MCF 10A (cell line): ENCODE results near the gene ARL6IP5. TPM values are rescaled to one million over a fixed set of nuclear protein-coding genes. Genes with fewer than 3 reads are reported as not detected.

Experiments
- BruUV-seq: library from RNA; stranded (reverse); fragments of 400-500 nt; replicated peaks from 2 replicates; lab custom pipeline; 2021; lab: Mats Ljungman, UMichigan
- CTCF ChIA-PET: fragments of 300-600 bp; sonication (Branson Sonifier 250); formaldehyde crosslinking; extraction: SDS; loops from one replicate; lab custom pipeline; 2021; ENCODE audit warnings: antibody characterized with exemption, inconsistent platforms; lab: Yijun Ruan, JAX
- POLR2A ChIA-PET: fragments of 300-600, 350-650 bp; sonication (Branson Sonifier 250); formaldehyde crosslinking; extraction: SDS; loops from one replicate; lab custom pipeline; 2020; ENCODE audit warnings: antibody characterized with exemption, inconsistent platforms; lab: Yijun Ruan, JAX
- DNase-seq: peaks from one replicate; pipeline ENCODE4 v3.0.0-alpha.2; 2018; ENCODE audit not compliant: unreplicated experiment
- H3K27ac Mint-ChIP-seq: one replicate; pipeline ENCODE4 v1.8.0; 2022; ENCODE audit warnings: mild to moderate bottlenecking, low read depth, mixed read lengths; ENCODE audit not compliant: unreplicated experiment
- H3K27me3 Mint-ChIP-seq: one replicate; pipeline ENCODE4 v1.8.0; 2022; ENCODE audit warnings: mixed read lengths; ENCODE audit not compliant: insufficient read depth, unreplicated experiment
- H3K36me3 Mint-ChIP-seq: one replicate; pipeline ENCODE4 v1.8.0; 2022; ENCODE audit warnings: mild to moderate bottlenecking, moderate library complexity, mixed read lengths; ENCODE audit not compliant: insufficient read depth, unreplicated experiment
- H3K4me1 Mint-ChIP-seq: one replicate; pipeline ENCODE4 v1.8.0; 2022; ENCODE audit warnings: mixed read lengths; ENCODE audit not compliant: insufficient read depth, unreplicated experiment
- H3K4me3 Mint-ChIP-seq: one replicate; pipeline ENCODE4 v1.8.0; 2022; ENCODE audit warnings: mild to moderate bottlenecking, moderate library complexity, mixed read lengths; ENCODE audit not compliant: unreplicated experiment
- H3K9me3 Mint-ChIP-seq: one replicate; pipeline ENCODE4 v1.8.0; 2022; ENCODE audit warnings: mixed read lengths; ENCODE audit not compliant: unreplicated experiment
- intact Hi-C: fragments of 100-400 bp; cut with micrococcal nuclease; formaldehyde crosslinking; loops from 2 replicates; pipeline ENCODE4 v1.14.1; 2022
- total RNA-seq: library from RNA; stranded (reverse); gene quantifications from 2 replicates; pipeline ENCODE4 v1.2.3, GENCODE V29; 2022
- TF ChIP-seq, protein P1 (sequence below): fragments of 200-600 bp; IDR thresholded peaks from one replicate; pipeline ENCODE4 v1.8.0; 2022; ENCODE audit warnings: antibody characterized with exemption, mild to moderate bottlenecking; ENCODE audit not compliant: unreplicated experiment

Gene ARL6IP5
- total RNA-seq, 1 experiment from 2014 or later: 50.0 TPM

DNA sequence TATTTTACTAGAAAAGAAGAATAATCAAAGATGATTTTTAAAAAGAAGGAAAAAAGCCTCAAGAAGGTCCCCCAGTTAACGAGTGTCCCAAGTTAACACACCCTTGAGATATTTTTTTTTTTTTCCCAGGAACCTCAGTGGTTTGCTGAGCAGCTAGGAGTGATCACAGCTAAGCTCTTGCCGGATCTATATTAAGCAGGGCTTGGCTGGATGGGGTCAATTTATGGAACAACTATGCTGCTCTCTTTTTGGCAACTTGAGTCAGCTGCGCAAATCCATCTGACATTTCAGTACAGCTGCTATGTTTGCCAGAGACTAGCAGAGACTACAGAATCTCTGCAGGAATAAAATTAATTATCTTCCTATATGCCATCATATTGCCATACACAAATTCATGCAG lies 37.7 kb downstream of the ARL6IP5 start, which contains the start of gene LMOD3:
LMOD3 (minus strand) TSS at position 193 of the 400 bp plus-strand sequence. CDS start 209 bp downstream, outside the sequence.
- TF ChIP-seq, protein P1, sequence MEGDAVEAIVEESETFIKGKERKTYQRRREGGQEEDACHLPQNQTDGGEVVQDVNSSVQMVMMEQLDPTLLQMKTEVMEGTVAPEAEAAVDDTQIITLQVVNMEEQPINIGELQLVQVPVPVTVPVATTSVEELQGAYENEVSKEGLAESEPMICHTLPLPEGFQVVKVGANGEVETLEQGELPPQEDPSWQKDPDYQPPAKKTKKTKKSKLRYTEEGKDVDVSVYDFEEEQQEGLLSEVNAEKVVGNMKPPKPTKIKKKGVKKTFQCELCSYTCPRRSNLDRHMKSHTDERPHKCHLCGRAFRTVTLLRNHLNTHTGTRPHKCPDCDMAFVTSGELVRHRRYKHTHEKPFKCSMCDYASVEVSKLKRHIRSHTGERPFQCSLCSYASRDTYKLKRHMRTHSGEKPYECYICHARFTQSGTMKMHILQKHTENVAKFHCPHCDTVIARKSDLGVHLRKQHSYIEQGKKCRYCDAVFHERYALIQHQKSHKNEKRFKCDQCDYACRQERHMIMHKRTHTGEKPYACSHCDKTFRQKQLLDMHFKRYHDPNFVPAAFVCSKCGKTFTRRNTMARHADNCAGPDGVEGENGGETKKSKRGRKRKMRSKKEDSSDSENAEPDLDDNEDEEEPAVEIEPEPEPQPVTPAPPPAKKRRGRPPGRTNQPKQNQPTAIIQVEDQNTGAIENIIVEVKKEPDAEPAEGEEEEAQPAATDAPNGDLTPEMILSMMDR: no peak
- DNase-seq: no peak
- Mint-ChIP-seq H3K4me3 (no peak within 1 kb of the TSS), H3K27me3 (no peaks in the 10 kb centered on the region), H3K4me1 (no peaks in the 10 kb centered on the region), H3K9me3 (no peaks in the 10 kb centered on the region), H3K36me3 (no peaks in the 10 kb centered on the region), H3K27ac (no peak within 1 kb of the TSS)
- CTCF ChIA-PET: interaction anchor here (0.6 to 5.5 kb wide), 7 partner anchors 10 to 550 kb away, joined by 3 to 71 read pairs (median 7); no protein-coding TSS in a partner anchor
- POLR2A ChIA-PET: interaction anchor here (0.8 kb wide), 1 partner anchor 9 kb away, joined by 3 read pairs; no protein-coding TSS in a partner anchor
- BruUV-seq: no TSS peak
- intact Hi-C loops: loop anchor here (5.0 kb wide), 2 partner anchors 35 to 305 kb away; no protein-coding TSS in a partner anchor

DNA sequence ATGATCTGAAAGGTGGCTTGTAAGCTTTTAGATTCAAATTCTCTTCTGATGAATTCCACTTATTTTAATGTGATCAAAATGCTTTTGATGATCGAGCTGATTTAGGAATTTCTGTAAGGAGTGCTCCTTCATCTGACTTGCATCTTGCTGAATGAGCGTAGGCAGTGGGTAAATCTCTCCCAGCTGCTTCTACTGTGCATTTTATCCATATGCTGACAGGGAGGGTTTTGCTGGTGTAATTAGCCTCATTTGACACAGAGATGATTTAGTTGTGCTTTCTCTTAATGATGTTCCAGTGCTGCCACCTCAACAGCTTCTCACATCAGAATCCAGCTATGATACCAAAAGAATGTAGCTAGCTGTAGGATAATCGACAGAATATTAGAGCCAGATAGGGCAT lies 41.5 kb downstream of the ARL6IP5 start:
- no peak for DNase-seq
- Mint-ChIP-seq H3K9me3 (no peaks in the 10 kb centered on the region), H3K36me3 (no peaks in the 10 kb centered on the region), H3K4me3 (no peak overlapping the region), H3K27ac (no peak overlapping the region), H3K27me3 (no peaks in the 10 kb centered on the region), H3K4me1 (no peaks in the 10 kb centered on the region)
- ChIA-PET POLR2A (no interaction called here), CTCF (interaction anchor here (0.5 to 2.2 kb wide), 6 partner anchors 8 to 180 kb away, joined by 3 to 13 read pairs (median 3); no protein-coding TSS in a partner anchor)
- intact Hi-C loops: no loop called here
- TF ChIP-seq, protein P1: no peak
- BruUV-seq: no TSS peak

DNA sequence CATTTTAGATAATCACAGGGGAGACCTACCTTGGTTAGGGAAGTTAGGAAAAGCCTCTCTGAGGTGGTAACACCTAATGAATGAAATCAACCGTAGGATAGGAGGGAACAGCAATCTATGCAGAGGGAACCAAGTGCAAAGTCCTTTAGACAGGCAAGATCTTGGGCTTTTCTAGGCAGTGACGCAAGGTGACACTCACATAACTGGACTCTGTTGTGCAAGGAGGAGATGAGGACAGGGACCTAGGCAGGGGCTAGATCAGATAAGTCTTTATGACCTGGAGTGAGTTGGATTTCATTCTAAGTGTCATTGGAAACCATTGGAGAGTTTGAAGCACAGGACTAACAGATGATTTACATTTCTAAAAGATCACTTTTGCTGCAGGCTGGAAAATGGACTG lies 42.3 kb downstream of the ARL6IP5 start:
- Mint-ChIP-seq H3K4me1 (no peaks in the 10 kb centered on the region), H3K27ac (no peak overlapping the region), H3K36me3 (no peaks in the 10 kb centered on the region), H3K27me3 (no peaks in the 10 kb centered on the region), H3K4me3 (no peak overlapping the region), H3K9me3 (no peaks in the 10 kb centered on the region)
- TF ChIP-seq, protein P1: no peak
- CTCF ChIA-PET: interaction anchor here (0.6 to 2.2 kb wide), 3 partner anchors 28 to 158 kb away, joined by 3 to 13 read pairs (median 3); no protein-coding TSS in a partner anchor
- POLR2A ChIA-PET: no interaction called here
- no peak for DNase-seq
- intact Hi-C loops: no loop called here
- no TSS peak for BruUV-seq

DNA sequence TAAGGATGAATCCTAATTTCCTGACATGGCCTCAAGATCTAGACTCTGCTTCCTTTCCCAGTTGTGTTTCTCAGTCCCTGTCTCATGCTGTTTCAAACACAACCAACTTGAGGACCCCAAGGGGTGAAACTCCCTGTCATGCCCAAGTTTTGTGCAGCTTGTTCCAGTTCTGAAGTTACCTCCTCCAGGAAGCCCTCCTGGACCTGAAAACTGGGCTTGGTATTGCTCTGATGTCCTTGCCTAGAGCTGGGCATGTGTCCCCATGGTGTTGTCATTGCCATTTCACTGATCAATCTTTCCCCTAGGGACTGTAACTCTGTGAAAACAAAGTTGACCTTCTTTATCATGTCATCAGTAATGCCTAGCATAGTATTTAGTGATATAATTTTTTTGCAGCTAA lies 43.8 kb downstream of the ARL6IP5 start:
- Mint-ChIP-seq H3K36me3 (no peaks in the 10 kb centered on the region), H3K4me1 (no peaks in the 10 kb centered on the region), H3K27me3 (no peaks in the 10 kb centered on the region), H3K4me3 (no peak overlapping the region), H3K27ac (no peak overlapping the region), H3K9me3 (no peaks in the 10 kb centered on the region)
- ChIA-PET POLR2A (no interaction called here), CTCF (interaction anchor here (0.6 kb wide), 3 partner anchors 66 to 305 kb away, joined by 3 read pairs; no protein-coding TSS in a partner anchor)
- DNase-seq: no peak
- TF ChIP-seq, protein P1: no peak
- no TSS peak for BruUV-seq
- intact Hi-C loops: no loop called here
